GM21717 (cell line): ENCODE results near the gene POLG2.

Source experiments
- ATAC-seq: cut with Tn5 transposase; IDR thresholded peaks from one replicate; pipeline ENCODE4 v1.9.1; 2021; ENCODE audit warnings: mild to moderate bottlenecking, moderate library complexity; ENCODE audit not compliant: unreplicated experiment

POLG2 gene

DNA sequence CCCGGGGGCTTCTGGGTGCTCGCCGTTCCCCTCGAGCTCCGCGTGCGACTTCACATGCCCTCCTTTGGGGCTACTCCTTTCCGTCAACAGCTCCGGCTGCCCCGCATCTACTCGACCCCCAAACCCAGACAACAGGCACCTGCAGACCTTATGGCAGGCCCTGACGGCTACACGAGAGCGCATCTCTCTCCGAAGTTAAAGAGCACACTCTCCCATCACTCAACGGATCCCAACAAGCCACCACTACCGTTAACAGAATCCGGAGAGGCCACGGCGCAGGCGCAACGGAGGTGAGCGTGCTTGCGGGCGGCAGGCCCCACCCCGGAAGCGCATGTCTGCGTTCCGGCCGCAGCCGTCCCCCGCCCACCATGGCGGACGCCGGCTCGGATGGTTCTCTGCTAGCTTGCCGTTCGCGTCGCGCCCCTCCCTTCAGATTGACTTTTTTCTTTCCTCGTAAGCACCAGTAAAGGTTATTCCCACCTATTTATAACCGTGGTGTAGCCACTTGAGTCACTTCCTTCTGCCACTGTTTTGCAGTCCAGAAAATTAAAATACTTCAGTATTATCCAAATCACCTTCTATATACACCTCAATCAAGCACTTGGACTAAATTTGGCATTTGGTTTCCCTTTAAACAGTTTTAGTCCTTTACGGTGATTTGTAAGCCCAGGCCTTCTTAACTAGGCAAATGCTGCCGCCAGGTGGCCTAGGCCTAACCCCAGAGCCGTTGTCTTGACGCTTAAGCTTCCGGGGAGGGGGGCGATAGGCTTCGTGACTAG is at the start of gene POLG2:
Gene POLG2 (minus strand): TSS at position 269 of the 779 bp plus-strand sequence. CDS start 86 bp downstream, at position 183.
- ATAC-seq = peak; percentile 63

DNA sequence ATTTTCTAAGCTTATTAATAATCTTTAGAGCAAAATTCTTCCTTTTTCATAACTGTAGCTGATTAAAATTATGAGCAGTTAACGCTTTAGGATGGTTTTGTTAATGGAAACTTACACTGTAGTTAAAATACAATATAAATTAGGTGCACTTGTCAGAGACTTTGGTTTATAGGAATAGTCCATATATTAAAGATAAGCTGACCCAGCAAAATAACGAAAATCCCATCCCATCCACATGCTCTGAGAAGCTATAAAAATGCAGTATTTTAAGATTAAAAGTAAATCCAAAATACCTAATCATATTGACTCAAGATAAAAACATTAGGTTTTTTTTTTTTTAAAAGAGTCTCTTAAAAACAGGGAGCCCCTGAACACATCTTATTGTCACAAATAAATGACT is 47.9 kb upstream of the POLG2 start:
- ATAC-seq = no peak

DNA sequence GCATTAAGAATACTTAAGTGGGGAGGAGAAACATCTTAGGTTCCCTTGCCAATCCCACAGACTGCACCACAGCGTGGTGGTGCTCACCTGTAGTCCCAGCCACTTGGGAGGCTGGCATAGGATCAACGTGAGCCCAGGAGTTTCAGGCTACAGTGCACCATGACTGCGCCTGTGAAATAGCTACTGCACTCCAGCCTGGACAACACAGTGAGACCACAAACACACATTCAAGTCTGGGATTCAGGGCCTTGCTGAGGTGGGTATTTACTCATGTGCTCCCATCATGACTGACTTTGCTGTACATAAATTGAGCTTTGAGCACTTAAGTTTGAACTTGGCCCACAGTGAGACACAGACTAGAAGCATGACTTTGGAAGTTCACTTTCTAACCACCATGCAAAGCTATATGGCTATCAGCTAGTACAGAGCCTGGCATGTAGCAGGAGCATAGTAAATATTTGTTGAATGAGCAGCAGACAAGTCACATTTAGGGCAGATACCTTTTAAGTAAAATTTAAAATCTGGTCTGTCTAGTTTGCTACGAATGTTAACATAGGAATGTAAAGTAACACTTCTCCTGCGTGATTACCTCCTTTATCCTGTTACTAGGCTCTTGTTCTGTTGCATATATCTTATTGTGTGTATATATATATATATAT is 43.4 kb upstream of the POLG2 start:
- ATAC-seq = no peak

DNA sequence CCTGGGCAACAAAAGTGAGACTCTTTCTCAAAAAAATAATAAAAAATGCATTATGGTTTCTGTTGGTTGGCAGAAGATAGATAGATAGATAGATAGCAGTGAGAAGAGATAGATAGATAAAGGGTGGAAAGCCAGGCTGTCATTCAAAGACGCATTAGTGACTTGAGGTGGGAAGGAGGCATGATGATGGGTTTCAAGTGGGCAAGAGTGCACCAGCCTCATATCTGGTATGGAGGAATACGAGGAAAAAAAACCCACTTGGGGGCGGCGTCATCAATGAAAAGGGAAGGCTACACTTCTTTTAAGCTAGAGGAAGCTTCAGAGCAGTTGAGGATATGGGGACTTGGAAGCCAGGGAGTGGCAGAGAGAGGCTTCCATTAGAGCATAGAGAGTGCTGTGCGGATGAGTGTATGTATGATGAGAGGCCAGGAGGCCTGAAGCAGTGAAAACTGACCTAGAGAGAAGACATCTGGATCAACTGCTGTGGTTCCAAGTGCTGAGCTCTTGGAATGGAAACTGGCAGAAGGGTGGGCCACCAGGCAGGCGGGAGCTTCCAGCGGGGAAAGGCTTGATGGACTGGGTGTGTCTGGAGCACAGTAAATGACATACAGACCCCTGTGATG is 41.8 kb upstream of the POLG2 start:
- ATAC-seq = no peak

DNA sequence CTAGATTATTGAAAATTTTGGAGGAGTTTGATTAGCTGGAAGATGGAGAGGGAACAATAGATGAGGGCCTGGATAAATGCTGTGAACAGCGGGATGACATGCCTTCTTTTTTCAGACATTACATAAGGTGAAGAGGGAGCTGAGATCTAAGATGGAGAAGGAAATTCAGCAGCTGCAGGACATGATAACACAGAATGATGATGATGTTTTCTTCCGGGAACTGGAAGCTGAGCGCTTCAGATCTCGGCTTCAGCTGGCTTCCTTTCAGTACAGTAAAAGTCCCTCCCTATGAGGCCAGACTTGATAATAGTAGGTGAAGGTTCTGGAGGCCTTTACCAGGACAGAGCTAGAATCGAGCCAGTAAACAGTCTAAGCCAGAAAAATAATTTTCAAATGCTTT is 40.6 kb upstream of the POLG2 start:
- no peak for ATAC-seq

DNA sequence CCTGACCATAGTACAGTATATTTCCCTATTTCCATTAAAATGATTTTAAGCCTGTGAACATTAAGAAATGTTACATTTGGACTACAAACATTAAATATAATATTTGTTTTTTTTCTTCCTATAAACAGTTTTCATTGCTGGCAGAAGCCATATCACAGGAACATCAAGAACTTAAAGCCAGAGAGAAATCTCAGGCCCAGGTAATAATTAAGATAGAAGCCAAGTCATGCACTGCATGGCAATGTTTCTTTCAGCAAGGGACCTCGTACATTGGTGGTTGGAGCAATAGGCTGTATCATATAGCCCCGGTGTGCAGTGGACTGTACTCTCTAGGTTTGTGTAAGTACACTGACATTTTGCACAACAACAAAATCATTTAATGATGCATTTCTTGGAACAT is 40.1 kb upstream of the POLG2 start:
- no peak for ATAC-seq

DNA sequence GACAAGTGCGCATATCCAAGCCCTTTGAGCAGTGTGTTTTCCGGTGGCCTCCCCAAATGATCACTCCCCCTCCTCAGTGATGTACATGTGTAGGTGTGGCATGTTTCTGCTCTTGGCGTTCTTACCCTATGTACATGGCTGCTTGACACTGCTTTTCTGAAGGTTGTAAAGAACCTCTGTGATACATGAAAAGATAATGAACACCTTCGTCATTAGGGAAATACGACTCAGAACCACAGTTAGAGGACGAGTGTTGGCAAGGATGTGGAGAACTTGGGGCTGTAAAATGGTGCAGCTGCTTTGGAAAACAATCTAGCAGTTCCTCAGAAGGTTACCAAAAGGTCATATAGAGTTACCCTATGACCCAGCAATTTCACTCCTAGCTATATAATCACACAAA is 38.5 kb upstream of the POLG2 start:
- no peak for ATAC-seq

DNA sequence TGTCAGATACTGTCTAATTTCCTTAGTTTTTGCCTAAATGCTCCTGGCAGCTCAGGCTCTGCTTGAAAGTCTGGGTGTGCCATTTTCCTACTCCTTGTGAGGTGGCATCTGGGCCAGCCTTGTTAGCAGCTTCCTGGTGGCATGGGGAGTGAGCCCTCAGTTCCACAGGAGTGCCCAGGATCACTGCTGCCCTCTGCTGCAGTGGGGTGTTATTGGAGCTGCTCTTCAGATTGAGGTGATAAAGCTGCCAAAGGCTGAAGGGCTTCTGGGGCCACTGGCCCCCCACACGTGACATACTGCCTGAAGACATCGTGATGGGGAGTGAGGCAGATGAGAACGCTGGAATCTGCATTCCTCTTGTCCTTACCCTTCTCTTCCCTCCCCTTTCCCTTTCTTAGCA is 37.3 kb upstream of the POLG2 start:
- no peak for ATAC-seq

DNA sequence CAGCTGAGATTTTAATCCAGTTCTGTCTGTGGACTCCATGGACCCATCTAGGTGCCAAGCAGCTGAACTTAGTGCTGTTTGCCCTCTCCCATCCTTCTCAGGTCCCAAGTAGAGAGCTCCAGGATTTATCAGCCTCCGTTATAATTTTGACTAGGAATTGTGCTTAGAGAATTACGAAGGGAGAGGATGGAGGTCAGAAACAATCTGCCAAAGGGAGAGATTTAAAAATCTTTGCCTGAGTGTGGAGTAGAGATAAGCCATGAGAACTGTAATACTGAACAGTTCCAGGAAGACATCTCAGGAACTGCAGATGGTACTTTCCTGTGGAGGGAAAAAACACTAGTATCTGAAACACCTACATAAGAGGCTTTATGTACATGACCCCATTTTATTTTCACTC is 36.9 kb upstream of the POLG2 start:
- ATAC-seq = no peak

DNA sequence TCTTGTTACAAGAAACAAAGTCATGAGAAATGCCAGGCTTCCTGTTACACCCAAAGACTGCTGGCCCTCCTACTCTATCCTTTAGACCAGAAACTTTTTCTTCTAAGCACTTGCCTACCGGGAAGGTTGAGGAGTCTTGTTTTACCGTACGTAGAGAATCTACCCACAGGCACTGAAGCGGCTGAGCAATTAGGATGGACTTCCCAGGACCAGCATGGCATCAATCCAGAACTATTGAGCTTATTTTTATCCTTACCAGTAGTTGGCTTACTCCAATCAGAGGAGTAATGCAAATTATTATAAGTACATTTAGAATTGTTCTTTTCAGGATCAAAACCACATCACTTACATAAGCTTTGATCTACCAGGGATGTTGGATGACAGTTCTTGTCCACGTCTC is 35.6 kb upstream of the POLG2 start:
- ATAC-seq = no peak

DNA sequence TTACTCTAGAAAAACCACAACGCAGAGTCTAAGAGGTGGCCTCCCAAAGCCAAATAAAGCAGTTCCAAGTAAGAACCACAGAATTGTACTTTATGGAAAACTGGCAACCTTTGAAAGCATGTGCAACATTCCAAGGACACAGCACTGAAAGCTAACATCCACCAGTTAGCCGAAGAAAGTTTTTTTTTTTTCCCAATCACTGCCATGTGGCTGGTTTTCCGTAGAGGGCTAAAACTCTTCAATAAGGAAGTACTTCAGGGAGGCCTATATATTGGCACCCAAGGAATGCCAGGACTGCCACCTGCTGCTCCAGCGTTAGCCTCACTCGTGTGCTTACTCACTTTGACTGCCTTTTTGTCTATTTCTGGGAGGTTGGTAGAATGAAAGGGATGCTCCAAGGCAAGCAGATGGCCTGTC is 35.1 kb upstream of the POLG2 start:
- no peak for ATAC-seq

DNA sequence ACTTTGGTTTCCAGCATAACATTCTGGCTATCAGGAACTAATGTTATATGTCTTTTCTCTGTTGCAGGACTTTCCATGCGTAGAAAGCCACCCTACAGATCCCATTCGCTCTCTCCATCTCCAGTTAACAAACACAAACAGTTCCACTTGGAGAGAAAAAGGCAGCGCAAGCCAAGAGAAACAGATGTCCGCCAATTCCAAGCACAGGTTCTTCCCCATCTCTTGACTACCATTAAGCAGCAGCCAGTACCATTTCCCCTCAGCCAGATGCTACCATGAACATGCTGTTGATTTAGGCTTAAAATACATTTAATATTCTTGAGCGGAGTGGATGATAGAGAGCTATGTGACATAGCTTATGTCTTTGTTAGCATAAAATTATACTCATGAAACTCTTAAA is 32.4 kb upstream of the POLG2 start:
- ATAC-seq = no peak

DNA sequence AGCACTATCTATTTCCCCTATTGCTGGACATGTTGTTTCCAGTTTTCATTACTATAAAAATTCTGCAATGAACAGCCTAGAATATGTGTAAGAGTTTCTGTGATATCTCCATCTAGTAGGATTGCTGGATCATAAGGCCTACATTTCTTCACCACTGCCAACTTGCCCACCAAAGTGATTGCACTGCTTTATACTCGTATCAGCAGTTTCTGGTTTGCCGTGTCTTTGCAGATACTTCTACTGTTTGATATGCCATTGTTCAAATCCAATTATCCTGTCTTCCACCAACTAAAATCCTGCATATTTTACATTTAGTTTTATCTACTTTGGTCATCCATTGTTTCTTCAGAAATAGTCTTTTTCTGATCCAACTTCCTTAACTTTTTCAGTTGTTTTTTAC is 31.1 kb upstream of the POLG2 start:
- no peak for ATAC-seq

DNA sequence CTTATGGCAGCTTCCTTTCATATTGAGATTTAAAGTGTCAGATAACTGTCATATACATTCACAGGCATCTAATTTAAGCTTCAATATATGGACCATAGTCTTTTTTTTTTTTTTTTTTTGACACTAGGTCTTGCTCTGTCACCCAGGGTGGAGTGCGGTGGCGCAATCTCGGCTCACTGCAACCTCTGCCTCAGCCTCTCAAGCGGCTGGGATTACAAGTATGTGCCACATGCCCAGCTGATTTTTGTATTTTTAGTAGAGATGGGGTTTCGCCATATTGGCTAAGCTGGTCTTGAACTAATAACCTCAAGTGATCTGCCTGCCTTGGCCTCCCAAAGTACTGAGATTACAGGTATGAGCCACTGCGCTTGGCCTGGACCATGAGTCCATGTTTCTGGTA is 23.5 kb upstream of the POLG2 start:
- no peak for ATAC-seq

DNA sequence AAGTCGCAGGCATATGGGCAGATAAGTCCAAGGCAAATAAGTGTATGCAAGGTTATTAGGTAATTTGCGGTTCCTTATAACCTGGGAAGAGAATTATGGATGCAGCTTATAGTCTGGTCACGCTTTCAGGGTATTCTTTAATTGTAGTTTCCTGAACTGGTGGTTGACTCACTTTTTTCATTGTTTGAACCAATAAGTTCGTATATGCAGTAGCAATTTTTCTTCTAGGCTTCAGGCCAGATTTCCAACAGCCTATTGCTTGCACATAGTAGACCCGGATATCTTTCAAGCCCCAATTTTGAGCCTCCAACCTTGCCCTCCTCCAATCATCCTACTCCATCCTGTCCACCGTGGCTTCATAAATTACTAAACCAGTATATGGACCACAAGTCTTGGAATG is 22.7 kb upstream of the POLG2 start:
- no peak for ATAC-seq

DNA sequence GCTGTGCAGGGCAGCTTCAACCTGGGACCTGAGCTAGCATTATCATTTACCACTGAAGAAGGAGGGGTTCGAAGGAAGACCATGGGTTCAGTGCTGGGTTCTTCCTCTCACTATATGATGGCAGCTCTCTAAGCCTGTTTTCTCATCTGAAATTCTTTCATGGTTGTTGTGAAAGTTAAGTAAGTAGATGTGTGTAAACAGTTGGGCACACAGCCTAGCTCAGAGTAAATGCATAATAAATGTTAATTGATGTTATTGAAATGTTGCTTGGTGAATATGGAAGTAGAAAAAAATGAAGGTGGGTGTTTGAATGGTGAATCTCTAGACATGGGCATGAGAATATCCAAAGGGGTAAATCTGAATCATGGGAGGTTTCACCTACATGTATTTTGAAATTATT is 19.0 kb upstream of the POLG2 start:
- no peak for ATAC-seq

DNA sequence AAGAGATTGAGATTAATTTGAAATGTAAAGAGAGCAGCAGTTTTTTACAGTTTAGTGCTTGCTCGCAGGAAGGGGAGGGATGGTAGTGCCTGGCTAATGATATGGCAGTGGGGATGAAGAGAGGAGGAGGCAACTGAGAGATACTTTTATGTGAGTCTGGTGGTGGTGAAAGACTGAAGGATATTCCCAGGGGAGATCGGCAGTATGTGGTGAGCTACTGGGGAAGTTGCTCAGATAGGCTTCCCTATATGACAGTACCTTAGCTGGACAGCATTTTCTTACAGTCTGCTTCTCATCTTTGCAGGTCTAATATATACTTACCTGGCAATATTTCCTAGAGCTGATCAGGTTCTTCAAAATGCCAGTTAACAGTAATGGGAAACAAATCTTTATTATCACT is 18.6 kb upstream of the POLG2 start:
- ATAC-seq = no peak

DNA sequence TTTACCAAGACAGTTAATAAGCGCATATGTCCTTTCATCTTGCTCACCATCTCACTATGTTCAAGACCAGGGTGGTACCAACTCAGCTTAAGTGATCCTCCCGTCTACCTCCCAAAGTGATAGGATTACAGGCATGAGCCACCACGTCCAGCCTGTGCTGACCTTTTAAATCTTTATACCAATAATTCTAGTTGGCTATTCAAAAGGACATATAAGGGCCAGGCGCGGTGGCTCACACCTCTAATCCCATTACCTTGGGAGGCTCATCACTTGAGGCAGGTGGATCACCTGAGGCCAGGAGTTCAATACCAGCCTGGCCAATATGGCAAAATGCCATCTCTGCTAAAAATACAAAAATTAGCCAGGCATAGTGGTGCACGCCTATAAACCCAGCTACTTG is 12.3 kb upstream of the POLG2 start:
- no peak for ATAC-seq

DNA sequence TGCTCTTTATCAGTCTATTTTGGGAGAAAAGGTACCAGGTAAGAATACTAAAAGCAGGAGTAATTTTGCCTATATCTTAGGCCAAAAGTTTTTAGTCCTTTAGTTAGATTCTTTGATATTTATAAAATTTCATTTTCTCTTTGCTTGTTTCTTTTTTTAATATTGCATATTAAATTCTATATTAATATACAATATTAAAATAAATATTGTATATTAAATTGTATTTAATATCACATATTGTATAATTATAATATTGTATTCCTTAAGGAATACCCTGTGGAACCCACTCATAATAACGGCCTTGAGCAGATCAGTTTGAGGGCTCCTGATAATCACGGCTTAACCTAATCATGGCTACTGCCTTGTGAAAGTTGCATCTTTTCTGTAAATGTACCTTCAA is 11.8 kb upstream of the POLG2 start:
- ATAC-seq = no peak

DNA sequence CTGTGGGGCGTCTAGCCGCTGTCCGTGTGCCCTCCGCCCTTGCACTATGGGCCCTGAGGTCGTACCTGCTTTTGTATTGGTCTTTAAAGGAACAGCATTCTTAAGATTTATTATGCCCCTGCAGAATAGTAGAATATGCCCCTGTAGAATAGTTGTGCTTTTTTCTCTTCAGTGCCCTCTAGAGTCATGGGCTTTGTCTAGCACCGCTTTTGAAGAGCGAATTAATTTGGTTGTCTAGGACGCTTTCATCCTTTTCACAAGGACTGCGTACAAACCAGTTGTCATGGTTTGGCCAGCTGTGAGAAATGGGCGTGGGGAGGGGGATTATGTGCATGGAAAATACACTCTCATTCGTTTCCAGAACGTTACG is 10.5 kb upstream of the POLG2 start:
- ATAC-seq = peak; percentile 14

DNA sequence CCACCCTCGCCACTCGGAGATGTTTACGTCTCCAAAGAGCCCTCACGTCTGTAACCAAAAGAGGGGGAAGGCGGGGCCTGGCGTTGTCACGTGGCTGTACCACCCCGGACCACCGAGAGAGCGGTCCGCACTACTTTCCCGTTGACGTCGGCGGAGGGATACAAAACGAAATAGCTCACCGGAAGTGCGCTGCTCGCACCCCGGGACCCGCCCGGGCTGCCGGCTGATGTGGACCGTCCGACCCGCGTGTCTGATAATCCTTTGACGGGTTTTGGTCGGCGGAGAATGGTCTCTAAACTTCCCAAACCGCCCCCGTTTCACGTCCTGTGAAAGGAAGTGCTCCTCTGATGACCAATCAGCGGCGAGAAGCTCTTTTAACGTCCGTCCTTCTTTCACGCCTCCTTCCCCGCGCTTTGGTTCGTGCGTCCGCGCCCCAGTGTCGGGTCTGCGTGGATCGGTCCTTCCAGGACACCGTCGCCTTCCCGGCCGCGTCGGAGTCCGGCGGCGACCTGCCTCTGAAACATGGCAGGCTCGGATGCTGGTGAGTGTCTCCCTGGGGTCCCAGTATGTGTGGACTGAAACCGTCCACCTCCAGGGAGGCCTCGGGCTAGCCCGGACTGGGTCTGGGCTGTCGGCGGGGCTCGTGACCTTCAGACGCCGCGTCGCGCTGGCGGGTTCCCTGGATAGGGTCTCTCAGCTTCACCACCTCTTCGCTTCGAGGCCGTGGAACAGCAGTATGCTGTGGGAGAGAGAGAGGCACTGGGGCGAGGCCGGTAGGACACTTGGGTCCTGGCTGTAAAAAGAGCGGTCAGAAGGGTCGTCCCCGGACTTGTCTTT is 9.9 kb upstream of the POLG2 start, which contains the start of gene CEP95:
Gene CEP95 (plus strand): TSS at position 402 of the 837 bp plus-strand sequence. CDS start 121 bp downstream, at position 523.
- peak; percentile 59 for ATAC-seq
